Measurements from ENCODE around the gene IL3RA.

IL3RA gene

GRCh38 chrX:1393871-1394615, 57.5 kb downstream of the IL3RA start:
- H3K4me1 ChIP-seq (ENCODE audit: control insufficient read depth in 1 of 2, insufficient read depth in 2 of 2, low read length in 2 of 2), result peaks cover 3 to 30% of the 10 kb centered on the region in 2 donors
- H3K36me3 ChIP-seq (ENCODE audit: control insufficient read depth in 1 of 2, insufficient read depth in 2 of 2, low read length in 2 of 2), result peaks cover 6 to 23% of the 10 kb centered on the region in 2 donors
- H3K27me3 ChIP-seq (ENCODE audit: low read depth, low read length), result no peaks in the 10 kb centered on the region
- H3K4me3 ChIP-seq (ENCODE audit: low read depth in 1 of 2, low read length in 2 of 2), result no peak overlapping the region
- H3K9me3 ChIP-seq (ENCODE audit: control insufficient read depth in 1 of 2, low read length in 2 of 2), result no peaks in the 10 kb centered on the region
- no peak overlapping the region for H3K27ac ChIP-seq (ENCODE audit: low read length)

DNA sequence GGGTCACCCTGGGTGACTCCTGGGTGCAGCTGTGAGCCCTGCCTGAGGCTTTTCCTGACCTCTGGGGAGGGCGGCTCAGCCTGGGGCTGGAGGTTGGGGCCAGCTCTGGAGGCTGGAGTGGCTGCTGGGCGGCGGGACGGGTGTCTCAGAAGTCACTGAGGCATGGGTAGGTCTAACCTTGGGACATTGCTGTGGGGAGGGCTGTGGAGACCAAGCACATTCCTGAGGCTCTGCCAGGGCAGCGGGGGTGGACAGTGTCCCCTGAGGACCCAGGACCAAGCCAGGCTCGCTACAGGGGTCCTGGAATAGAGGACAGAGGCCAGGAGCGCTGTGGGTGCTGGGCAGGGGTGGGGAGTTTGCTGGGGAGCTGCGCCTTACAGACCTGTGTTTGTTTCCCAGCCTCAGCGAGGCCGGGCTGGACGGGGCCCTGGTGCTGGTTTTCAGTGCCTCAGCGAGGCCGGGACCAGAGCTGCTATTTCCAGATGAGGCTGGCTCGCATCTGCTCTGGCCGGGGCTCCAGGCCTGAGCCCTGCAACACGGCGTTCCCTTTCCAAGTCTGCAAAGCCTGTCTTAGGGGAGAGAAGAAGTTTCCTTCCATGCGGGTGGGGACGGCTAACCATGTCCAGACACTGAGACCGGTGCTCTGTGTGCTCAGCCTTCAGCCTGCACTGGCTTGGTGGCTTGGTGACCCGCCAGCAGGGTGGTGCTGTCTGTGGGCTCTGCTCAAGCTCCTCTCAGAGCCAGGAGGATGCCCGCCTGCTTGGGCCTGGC, 58.3 kb downstream of the IL3RA start:
- no peak overlapping the region for H3K4me3 ChIP-seq (ENCODE audit: low read depth in 1 of 2, low read length in 2 of 2)
- peaks cover 3 to 21% of the 10 kb centered on the region in 2 donors for H3K4me1 ChIP-seq (ENCODE audit: control insufficient read depth in 1 of 2, insufficient read depth in 2 of 2, low read length in 2 of 2)
- H3K9me3 ChIP-seq (ENCODE audit: control insufficient read depth in 1 of 2, low read length in 2 of 2), result no peaks in the 10 kb centered on the region
- peaks cover under 1 to 15% of the 10 kb centered on the region in 2 donors for H3K36me3 ChIP-seq (ENCODE audit: control insufficient read depth in 1 of 2, insufficient read depth in 2 of 2, low read length in 2 of 2)
- H3K27me3 ChIP-seq (ENCODE audit: low read depth, low read length), result no peaks in the 10 kb centered on the region
- no peak overlapping the region for H3K27ac ChIP-seq (ENCODE audit: low read length)

DNA sequence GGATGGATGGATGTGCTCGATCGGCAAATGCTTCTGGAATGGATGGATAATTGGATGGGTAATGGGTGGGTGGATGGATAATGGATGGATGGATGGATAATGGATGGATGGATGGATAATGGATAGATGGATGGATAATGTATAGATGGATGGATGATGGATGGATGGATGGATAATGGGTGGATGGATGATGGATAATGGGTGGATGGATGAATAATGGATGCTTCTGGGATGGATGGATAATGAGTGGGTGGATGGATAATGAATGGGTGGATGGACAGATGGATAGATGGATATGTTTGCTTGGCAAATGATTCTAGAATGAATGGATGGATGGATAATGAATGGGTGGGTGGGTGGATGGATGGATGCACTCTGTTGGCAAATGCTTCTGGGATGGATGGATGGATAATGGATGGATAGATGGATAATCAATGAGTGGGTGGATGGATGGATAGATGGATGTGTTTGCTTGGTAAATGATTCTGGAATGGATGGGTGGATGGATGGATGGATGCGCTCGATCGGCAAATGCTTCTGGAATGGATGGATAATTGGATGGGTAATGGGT, 59.1 kb downstream of the IL3RA start:
- Histone ChIP-seq H3K4me3 (ENCODE audit: low read depth in 1 of 2, low read length in 2 of 2) (no peak overlapping the region), H3K9me3 (ENCODE audit: control insufficient read depth in 1 of 2, low read length in 2 of 2) (no peaks in the 10 kb centered on the region), H3K36me3 (ENCODE audit: control insufficient read depth in 1 of 2, insufficient read depth in 2 of 2, low read length in 2 of 2) (peaks cover 4 to 12% of the 10 kb centered on the region in 2 donors), H3K27ac (ENCODE audit: low read length) (no peak overlapping the region), H3K27me3 (ENCODE audit: low read depth, low read length) (no peaks in the 10 kb centered on the region), H3K4me1 (ENCODE audit: control insufficient read depth in 1 of 2, insufficient read depth in 2 of 2, low read length in 2 of 2) (peaks cover under 1 to 13% of the 10 kb centered on the region in 2 donors)

- H3K4me1 ChIP-seq (ENCODE audit: control insufficient read depth in 1 of 2, insufficient read depth in 2 of 2, low read length in 2 of 2), result peaks cover 0 to 7% of the 10 kb centered on the region in 2 donors
- no peaks in the 10 kb centered on the region for H3K9me3 ChIP-seq (ENCODE audit: control insufficient read depth in 1 of 2, low read length in 2 of 2)
- no peaks in the 10 kb centered on the region for H3K27me3 ChIP-seq (ENCODE audit: low read depth, low read length)
- H3K36me3 ChIP-seq (ENCODE audit: control insufficient read depth in 1 of 2, insufficient read depth in 2 of 2, low read length in 2 of 2), result peaks cover 4 to 21% of the 10 kb centered on the region in 2 donors
- H3K27ac ChIP-seq (ENCODE audit: low read length), result no peak overlapping the region
- H3K4me3 ChIP-seq (ENCODE audit: low read depth in 1 of 2, low read length in 2 of 2), result no peak overlapping the region
Observed at GRCh38 chrX:1397001-1397400, 60.4 kb downstream of the IL3RA start.

GRCh38 chrX:1397441-1398270, 61.1 kb downstream of the IL3RA start:
- no peak overlapping the region for H3K27ac ChIP-seq (ENCODE audit: low read length)
- H3K36me3 ChIP-seq (ENCODE audit: control insufficient read depth in 1 of 2, insufficient read depth in 2 of 2, low read length in 2 of 2), result peaks cover 4 to 21% of the 10 kb centered on the region in 2 donors
- H3K4me1 ChIP-seq (ENCODE audit: control insufficient read depth in 1 of 2, insufficient read depth in 2 of 2, low read length in 2 of 2), result peaks cover 0 to 7% of the 10 kb centered on the region in 2 donors

GRCh38 chrX:1398431-1399340, 62.1 kb downstream of the IL3RA start:
- no peak overlapping the region for H3K27ac ChIP-seq (ENCODE audit: low read length)
- H3K27me3 ChIP-seq (ENCODE audit: low read depth, low read length), result no peaks in the 10 kb centered on the region
- H3K4me3 ChIP-seq (ENCODE audit: low read depth in 1 of 2, low read length in 2 of 2), result no peak overlapping the region
- peaks cover 14 to 31% of the 10 kb centered on the region in 2 donors for H3K36me3 ChIP-seq (ENCODE audit: control insufficient read depth in 1 of 2, insufficient read depth in 2 of 2, low read length in 2 of 2)
- H3K4me1 ChIP-seq (ENCODE audit: control insufficient read depth in 1 of 2, insufficient read depth in 2 of 2, low read length in 2 of 2), result peaks cover 0 to 7% of the 10 kb centered on the region in 2 donors
- H3K9me3 ChIP-seq (ENCODE audit: control insufficient read depth in 1 of 2, low read length in 2 of 2), result no peaks in the 10 kb centered on the region

More at GRCh38 chrX:1397441-1398270, 61.1 kb downstream of the IL3RA start:
- Histone ChIP-seq H3K9me3 (ENCODE audit: control insufficient read depth in 1 of 2, low read length in 2 of 2) (no peaks in the 10 kb centered on the region), H3K4me3 (ENCODE audit: low read depth in 1 of 2, low read length in 2 of 2) (no peak overlapping the region), H3K27me3 (ENCODE audit: low read depth, low read length) (no peaks in the 10 kb centered on the region)

GRCh38 chrX:1400049-1400448, 63.5 kb downstream of the IL3RA start:
- Histone ChIP-seq H3K9me3 (ENCODE audit: control insufficient read depth in 1 of 2, low read length in 2 of 2) (no peaks in the 10 kb centered on the region), H3K4me3 (ENCODE audit: low read depth in 1 of 2, low read length in 2 of 2) (no peak overlapping the region), H3K27me3 (ENCODE audit: low read depth, low read length) (no peaks in the 10 kb centered on the region), H3K4me1 (ENCODE audit: control insufficient read depth in 1 of 2, insufficient read depth in 2 of 2, low read length in 2 of 2) (no peaks in the 10 kb centered on the region), H3K27ac (ENCODE audit: low read length) (no peak overlapping the region), H3K36me3 (ENCODE audit: control insufficient read depth in 1 of 2, insufficient read depth in 2 of 2, low read length in 2 of 2) (peaks cover 23 to 44% of the 10 kb centered on the region in 2 donors)

DNA sequence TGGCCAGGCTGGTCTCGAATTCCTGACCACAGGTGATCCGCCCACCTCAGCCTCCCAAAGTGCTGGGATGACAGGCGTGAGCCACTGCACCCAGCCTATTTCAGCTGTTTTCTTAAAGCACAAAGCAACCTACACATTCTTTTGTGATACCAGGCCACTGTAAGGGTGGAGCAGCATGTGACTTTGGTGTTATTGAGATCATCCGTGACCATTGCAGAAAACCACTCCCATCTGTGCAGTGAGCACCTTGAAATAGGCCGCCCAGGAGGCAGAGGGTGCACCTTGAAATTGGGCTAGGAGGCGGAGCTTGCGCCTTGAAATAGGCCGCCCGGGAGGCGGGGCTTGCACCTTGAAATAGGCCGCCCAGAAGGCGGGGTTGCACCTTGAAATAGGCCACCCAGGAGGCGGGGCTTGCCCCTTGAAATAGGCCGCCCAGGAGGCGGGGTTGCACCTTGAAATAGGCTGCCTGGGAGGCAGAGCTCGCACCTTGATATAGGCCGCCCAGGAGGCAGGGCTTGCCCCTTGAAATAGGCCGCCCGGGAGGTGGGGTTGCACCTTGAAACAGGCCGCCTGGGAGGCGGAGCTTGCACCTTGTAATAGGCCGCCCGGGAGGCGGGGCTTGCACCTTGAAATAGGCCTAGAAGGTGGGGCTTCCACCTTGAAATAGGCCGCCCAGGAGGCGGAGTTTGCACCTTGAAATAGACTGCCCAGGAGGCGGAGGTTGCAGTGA, 64.3 kb downstream of the IL3RA start:
- no peaks in the 10 kb centered on the region for H3K9me3 ChIP-seq (ENCODE audit: control insufficient read depth in 1 of 2, low read length in 2 of 2)
- H3K4me3 ChIP-seq (ENCODE audit: low read depth in 1 of 2, low read length in 2 of 2), result no peak overlapping the region
- peaks cover 24 to 53% of the 10 kb centered on the region in 2 donors for H3K36me3 ChIP-seq (ENCODE audit: control insufficient read depth in 1 of 2, insufficient read depth in 2 of 2, low read length in 2 of 2)
- H3K27ac ChIP-seq (ENCODE audit: low read length), result no peak overlapping the region
- no peaks in the 10 kb centered on the region for H3K4me1 ChIP-seq (ENCODE audit: control insufficient read depth in 1 of 2, insufficient read depth in 2 of 2, low read length in 2 of 2)
- no peaks in the 10 kb centered on the region for H3K27me3 ChIP-seq (ENCODE audit: low read depth, low read length)

- Histone ChIP-seq H3K4me1 (ENCODE audit: control insufficient read depth in 1 of 2, insufficient read depth in 2 of 2, low read length in 2 of 2) (no peaks in the 10 kb centered on the region), H3K27ac (ENCODE audit: low read length) (no peak overlapping the region), H3K9me3 (ENCODE audit: control insufficient read depth in 1 of 2, low read length in 2 of 2) (no peaks in the 10 kb centered on the region), H3K27me3 (ENCODE audit: low read depth, low read length) (no peaks in the 10 kb centered on the region), H3K36me3 (ENCODE audit: control insufficient read depth in 1 of 2, insufficient read depth in 2 of 2, low read length in 2 of 2) (peaks cover 30 to 57% of the 10 kb centered on the region in 2 donors), H3K4me3 (ENCODE audit: low read depth in 1 of 2, low read length in 2 of 2) (no peak overlapping the region)
Observed at GRCh38 chrX:1401611-1402430, 65.2 kb downstream of the IL3RA start.
